PFSK-1 (cell line): ENCODE data around the gene RAB11FIP3.

Source experiments
- FOXP2 ChIP-seq: optimal IDR thresholded peaks from 2 replicates; pipeline ENCODE3; 2011; ENCODE audit warnings: borderline replicate concordance, control low read depth, inconsistent platforms; ENCODE audit not compliant: insufficient read depth; ENCODE audit errors: extremely low read length, extremely low read depth
- POLR2AphosphoS5 ChIP-seq: IDR thresholded peaks from 2 replicates; pipeline ENCODE4 v1.6.1; 2012; ENCODE audit warnings: low read depth, mild to moderate bottlenecking, control low read depth, low read length, moderate library complexity
- SIN3A ChIP-seq: IDR thresholded peaks from 2 replicates; pipeline ENCODE4 v1.6.1; 2012; ENCODE audit warnings: mild to moderate bottlenecking, low read length, moderate library complexity, borderline replicate concordance; ENCODE audit not compliant: insufficient read depth
- TAF1 ChIP-seq: IDR thresholded peaks from 2 replicates; pipeline ENCODE4 v1.6.1; 2012; ENCODE audit warnings: low read length, control low read depth, borderline replicate concordance; ENCODE audit not compliant: insufficient read depth
- TF ChIP-seq, protein P1 (sequence below), 2 experiments: IDR thresholded peaks; 2 replicates each; pipeline versions ENCODE4 v1.6.1 to v1.8.0; 2011 to 2012; ENCODE audit warnings: low read depth in 2 of 2, low read length in 2 of 2, control low read depth in 1 of 2, inconsistent platforms in 1 of 2, mild to moderate bottlenecking in 1 of 2, moderate library complexity in 1 of 2; ENCODE audit not compliant: insufficient read depth in 1 of 2

RAB11FIP3 gene

DNA sequence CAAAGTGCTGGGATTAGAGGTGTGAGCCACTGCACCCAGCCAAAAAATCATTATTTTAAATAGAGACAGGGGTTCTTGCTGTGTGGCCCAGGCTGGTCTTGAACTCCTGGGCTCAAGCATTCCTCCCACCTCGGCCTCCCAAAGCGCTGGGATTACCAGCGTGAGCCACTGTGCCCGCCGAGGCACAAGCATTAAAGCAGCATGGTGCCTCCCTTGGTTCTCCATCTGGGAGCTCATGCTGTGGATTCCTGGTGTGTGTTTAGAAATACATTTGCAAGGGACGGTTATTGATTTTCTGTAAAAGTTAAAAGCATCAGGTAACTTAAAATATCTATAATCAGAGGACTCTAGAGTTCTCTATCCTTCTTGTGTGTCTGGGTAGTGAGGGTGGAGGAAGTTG, 87.4 kb downstream of the RAB11FIP3 start:
- TF ChIP-seq SIN3A, result no peak
- no peak for TF ChIP-seq FOXP2
- no peak for TF ChIP-seq POLR2AphosphoS5
- TF ChIP-seq, protein P1, sequence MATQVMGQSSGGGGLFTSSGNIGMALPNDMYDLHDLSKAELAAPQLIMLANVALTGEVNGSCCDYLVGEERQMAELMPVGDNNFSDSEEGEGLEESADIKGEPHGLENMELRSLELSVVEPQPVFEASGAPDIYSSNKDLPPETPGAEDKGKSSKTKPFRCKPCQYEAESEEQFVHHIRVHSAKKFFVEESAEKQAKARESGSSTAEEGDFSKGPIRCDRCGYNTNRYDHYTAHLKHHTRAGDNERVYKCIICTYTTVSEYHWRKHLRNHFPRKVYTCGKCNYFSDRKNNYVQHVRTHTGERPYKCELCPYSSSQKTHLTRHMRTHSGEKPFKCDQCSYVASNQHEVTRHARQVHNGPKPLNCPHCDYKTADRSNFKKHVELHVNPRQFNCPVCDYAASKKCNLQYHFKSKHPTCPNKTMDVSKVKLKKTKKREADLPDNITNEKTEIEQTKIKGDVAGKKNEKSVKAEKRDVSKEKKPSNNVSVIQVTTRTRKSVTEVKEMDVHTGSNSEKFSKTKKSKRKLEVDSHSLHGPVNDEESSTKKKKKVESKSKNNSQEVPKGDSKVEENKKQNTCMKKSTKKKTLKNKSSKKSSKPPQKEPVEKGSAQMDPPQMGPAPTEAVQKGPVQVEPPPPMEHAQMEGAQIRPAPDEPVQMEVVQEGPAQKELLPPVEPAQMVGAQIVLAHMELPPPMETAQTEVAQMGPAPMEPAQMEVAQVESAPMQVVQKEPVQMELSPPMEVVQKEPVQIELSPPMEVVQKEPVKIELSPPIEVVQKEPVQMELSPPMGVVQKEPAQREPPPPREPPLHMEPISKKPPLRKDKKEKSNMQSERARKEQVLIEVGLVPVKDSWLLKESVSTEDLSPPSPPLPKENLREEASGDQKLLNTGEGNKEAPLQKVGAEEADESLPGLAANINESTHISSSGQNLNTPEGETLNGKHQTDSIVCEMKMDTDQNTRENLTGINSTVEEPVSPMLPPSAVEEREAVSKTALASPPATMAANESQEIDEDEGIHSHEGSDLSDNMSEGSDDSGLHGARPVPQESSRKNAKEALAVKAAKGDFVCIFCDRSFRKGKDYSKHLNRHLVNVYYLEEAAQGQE (IDR thresholded peaks at IDR 0.05; ENCODE audit: insufficient read depth in 1 of 2, low read depth in 2 of 2, low read length in 2 of 2), result no peak

DNA sequence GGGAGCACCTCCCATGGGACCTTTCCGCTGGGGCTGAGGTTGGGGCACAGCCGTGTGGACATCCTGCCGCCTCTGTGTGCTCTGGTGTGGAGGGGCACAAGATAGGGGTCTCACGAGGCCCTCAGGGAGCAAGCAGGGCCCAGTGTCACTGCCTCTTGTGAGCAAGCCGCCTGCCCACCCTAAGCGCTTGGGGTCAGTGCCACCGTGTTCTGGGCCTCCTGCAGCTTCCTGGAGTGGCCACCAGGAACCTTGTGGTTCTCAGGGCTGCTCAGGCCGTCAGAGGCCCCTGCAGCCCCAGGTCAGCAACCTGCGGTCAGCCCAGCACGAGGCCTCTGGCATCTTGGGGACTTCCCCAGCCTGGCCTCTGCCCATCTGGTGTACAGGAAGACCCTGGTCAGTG, 88.5 kb downstream of the RAB11FIP3 start:
- no peak for TF ChIP-seq TAF1

- TF ChIP-seq FOXP2 (no peak), TAF1 (no peak), POLR2AphosphoS5 (no peak), SIN3A (no peak)
- TF ChIP-seq, protein P1 (IDR thresholded peaks at IDR 0.05; ENCODE audit: insufficient read depth in 1 of 2, low read depth in 2 of 2, low read length in 2 of 2), result no peak
These were observed 89.9 kb downstream of the RAB11FIP3 start for GRCh38 chr16:515175-515938.

DNA sequence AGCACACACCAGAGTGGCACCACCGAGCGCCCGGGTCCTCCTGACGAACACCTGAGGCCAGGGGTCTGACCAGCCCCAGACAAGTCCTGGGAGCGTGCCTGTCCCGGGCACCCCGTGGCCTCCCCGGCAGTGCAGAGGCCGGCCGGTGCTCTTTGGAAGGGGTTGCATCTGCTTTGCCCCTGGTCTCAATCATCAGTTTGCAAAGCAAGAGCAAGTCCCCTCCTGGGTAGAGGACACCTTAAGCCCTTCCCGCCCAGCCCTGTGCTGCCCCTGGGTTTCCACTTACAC, 90.4 kb downstream of the RAB11FIP3 start:
- TF ChIP-seq, protein P1 (IDR thresholded peaks at IDR 0.05; ENCODE audit: insufficient read depth in 1 of 2, low read depth in 2 of 2, low read length in 2 of 2), result no peak
- TF ChIP-seq TAF1 (no peak), FOXP2 (no peak), POLR2AphosphoS5 (no peak), SIN3A (no peak)

DNA sequence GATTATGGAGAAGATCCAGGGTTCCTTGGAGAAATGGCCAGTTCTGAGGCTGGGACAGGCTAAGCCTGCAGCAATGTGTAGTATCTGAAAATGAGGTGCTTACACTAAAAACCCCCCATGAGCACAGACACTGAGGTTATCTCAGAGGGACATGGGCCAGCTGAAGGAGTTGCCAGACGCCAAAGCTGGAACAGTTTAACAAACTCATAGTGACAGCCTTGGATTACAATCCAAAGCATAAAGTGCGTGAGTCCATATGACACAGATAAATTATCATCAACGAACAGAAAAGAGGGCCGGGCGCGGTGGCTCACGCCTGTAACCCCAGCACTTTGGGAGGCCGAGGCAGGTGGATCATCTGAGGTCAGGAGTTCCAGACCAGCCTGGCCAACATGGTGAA, 90.9 kb downstream of the RAB11FIP3 start:
- no peak for TF ChIP-seq SIN3A
- TF ChIP-seq, protein P1 (IDR thresholded peaks at IDR 0.05; ENCODE audit: insufficient read depth in 1 of 2, low read depth in 2 of 2, low read length in 2 of 2), result no peak
- TF ChIP-seq POLR2AphosphoS5, result no peak
- TF ChIP-seq FOXP2, result no peak
- no peak for TF ChIP-seq TAF1
